Measurements from ENCODE around the gene SATB1.

DNA sequence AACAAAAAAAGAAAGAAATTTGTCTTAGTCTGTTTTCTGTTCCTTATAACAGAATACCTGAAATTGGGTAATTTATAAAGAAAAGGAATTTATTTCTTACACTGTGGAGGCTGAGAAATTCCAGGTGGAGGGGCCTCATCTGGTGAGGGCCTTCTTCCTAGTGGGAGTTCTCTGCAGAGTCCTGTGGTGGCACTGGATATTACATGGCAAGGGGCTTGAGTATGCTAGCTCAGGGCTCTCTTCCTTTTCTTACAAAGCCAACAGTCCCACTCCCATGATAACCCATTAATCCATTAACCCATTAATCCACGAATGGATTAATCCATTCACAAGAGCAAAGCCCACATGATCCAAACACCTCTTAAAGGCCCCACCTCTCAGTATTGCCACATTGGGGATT lies 2.9 kb upstream of the SATB1 start:
- TF ChIP-seq, protein P1, sequence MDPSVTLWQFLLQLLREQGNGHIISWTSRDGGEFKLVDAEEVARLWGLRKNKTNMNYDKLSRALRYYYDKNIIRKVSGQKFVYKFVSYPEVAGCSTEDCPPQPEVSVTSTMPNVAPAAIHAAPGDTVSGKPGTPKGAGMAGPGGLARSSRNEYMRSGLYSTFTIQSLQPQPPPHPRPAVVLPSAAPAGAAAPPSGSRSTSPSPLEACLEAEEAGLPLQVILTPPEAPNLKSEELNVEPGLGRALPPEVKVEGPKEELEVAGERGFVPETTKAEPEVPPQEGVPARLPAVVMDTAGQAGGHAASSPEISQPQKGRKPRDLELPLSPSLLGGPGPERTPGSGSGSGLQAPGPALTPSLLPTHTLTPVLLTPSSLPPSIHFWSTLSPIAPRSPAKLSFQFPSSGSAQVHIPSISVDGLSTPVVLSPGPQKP (IDR thresholded peaks at IDR 0.05; ENCODE audit: borderline replicate concordance, low read depth, low read length), result no peak
- no peak for TF ChIP-seq CTCF (conservative IDR thresholded peaks at IDR 0.05; ENCODE audit: low read depth, low read length)
- no peak for TF ChIP-seq POLR2A (IDR thresholded peaks at IDR 0.05; ENCODE audit: low read depth, low read length)
- no peak for TF ChIP-seq RFX5 (IDR thresholded peaks at IDR 0.05; ENCODE audit: low read depth, low read length)
- TF ChIP-seq RAD21 (IDR thresholded peaks at IDR 0.05; ENCODE audit: low read length), result no peak
- no peak for TF ChIP-seq RCOR1 (IDR thresholded peaks at IDR 0.05; ENCODE audit: insufficient replicate concordance, low read length)
- TF ChIP-seq SMC3 (IDR thresholded peaks at IDR 0.05; ENCODE audit: low read depth, low read length), result no peak
- no peak for TF ChIP-seq CEBPB (IDR thresholded peaks at IDR 0.05; ENCODE audit: low read depth, low read length)
- TF ChIP-seq CHD1 (IDR thresholded peaks at IDR 0.05; ENCODE audit: low read depth, low read length), result no peak
- no peak for TF ChIP-seq MXI1 (IDR thresholded peaks at IDR 0.05; ENCODE audit: borderline replicate concordance, low read depth, low read length)

Measured in IMR-90 (cell line).